HG03097 (cell line): ENCODE results near the gene GARIN5A.
"Not testable (repeated sequence)": the region's sequence is repeated elsewhere in the genome, so short reads cannot be mapped to it uniquely, and the experiment has no call there.

Source experiments
- ATAC-seq: cut with Tn5 transposase; IDR thresholded peaks from one replicate; pipeline ENCODE4 v1.9.1; 2021; ENCODE audit not compliant: unreplicated experiment, low FRiP score

GARIN5A gene

DNA sequence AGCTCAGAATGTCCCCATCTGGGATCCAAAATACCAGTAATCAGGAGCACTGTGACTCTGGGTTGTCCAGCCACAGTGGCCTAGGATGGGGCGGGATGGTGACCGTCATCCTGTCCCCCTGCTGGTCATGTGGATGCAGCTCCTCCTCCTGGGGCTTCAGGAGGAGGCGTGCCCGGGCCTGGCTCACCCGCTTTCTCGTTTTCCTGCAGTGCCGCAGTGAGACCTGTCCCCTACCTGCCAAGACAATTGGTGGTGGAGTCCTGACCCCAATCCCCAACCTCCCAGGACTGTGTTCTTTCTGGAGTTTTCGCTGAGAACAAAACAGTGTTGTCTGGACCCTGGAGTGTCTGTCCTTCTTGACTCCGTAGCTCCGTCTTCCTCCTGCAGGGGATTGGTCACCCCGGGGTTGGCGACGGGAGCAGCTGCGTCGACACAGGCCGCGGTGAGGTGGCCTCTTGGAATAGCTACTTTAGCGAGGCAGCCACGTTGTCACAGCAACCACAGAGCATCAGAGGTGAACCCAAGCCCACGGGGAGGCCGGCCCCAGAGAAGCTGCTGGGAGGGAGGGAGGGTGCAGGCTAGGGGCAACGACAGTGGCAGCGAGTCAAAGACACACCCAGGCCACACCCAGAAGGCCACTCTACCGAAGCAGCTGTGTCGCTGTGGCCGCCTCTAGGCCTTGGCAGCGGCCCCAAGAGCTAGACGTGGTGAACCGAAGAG, 10.5 kb downstream of the GARIN5A start:
- no peak for ATAC-seq

DNA sequence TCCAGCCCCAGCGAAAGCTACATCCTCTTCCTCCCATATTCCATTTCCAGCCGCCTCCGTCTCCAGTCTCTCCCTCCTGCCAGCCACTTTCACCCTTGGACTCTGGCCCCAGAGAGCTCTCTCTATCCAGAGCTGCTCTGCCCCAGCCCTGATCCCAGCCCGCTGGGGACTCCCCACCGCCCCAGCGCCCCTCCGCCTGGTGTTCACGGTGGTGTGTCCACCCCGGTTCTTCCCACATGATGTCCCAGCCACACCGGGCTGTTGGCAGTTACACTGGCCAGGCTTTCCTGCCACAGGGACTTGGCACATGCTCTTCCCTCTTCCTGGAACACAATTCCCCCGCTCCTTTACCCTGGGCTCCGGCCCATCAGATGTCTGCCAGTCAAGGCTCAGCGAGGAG, 11.6 kb downstream of the GARIN5A start:
- ATAC-seq: no peak

DNA sequence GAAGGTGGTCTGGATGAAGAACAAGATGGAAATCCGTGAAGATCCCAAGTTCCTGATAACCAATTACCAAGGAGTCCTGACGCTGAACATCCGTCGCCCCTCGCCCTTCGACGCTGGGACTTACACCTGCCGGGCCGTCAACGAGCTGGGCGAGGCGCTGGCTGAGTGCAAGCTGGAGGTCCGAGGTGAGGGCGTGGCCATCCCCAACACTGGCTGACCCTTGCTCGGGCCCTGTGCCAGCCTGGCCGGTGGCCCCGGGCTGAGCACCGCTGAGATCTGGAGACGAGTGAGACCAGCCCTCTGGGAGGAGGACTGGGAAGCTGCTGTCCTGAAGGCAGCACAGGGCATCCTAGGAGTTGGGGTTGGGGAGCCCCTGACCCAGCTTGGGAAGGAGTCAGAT, 12.3 kb downstream of the GARIN5A start:
- no peak for ATAC-seq

DNA sequence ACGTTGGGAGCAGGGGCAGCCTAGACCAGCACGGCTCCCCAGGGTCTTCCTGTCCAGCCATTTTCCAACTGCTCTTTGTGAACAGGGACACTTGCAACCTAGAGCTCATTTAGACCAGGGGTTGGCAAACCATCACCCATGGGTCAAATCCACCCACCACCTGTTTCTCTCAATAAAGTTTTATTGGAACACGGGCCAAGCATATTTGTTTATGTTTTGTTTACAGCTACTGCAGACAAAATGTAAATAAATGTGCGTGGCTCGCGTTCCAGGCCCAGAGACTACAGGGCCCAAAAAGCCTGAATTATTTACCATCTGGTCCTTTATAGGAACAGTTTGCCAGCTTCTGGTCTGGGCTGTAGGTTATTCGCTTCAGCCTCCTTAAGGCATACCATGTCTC, 13.7 kb downstream of the GARIN5A start:
- ATAC-seq: no peak

DNA sequence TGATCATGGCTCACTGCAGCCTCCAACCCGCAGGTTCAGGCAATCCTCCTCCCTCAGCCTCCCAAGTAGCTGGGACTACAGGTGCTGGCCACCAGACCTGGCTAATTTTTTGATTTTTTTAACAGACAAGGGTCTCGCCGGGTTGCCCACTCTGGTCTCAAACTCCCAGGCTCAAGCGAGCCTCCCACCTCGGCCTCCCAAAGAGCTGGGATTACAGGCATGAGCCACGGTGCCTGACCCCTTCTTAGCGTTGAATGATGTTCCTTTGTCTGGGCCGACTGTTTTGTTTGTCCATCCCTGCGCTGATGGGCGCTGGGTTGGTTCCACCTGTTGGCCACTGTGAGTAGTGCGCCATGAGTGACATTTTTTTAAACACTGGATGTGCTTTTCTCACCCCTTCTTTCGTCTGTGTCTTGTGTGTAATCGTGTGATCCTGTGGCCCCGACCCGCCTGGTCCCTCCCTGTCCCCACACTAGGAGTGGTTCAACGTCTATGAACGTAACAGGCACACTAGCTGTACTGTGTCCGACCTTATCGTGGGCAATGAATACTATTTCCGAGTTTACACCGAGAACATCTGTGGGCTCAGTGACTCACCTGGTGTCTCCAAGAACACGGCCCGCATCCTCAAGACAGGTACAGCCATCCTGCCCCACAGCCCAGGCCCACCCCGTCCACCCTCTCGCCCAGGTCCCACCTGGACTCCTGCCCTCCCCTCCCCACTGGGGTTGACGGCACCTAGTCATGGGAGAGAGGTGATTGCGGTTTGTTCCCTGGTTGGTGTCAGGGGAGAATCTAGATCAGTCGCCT, 15.4 kb downstream of the GARIN5A start:
- ATAC-seq: peak; percentile 49

DNA sequence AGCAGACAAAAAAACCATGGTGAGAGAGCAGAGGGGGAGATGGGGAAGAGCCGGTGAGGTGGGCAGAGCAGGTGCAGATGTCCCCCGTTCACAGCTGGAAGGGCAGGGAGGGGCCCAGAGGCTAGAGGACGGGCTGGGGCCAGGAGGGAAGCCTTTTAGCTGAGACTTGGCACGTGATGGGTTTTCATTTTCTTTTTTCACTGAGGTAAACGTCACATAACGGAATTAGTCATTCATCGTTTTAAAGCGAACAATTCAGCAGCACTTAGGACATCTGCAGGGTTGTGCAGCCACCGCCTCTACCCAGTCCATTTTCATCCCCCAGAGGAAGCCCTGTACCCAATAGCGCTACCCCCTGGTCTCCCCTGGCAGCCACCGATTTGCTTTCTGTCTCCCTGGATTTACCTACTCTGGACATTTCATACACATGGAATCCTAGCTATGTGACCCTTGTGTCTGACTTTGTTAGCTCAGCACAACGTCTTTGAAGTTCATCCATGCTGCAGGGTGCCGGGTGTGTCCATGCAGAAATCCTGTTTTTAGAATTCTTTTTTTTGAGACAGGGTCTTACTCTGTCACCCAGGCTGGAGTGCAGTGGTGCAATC, 16.4 kb downstream of the GARIN5A start:
- peak; percentile 54 for ATAC-seq

DNA sequence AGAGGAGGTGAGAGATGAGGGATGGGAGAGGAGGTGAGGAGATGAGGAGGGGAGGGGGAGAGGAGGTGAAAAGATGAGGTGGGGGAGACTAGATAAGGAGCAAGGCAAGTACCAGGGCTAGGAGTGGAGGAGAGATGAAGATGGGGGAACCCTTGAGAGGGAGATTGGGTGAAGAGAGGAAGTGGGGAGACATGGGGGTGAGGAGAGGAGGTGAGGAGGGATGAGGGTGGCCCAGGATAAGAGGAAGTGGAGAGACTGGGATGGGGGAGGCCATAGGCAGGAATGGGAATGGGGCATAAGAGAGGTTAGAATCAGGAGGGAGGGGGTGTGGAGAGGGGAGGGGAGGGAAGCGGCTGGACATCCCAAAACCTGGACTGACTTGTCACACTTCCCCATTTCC, 17.0 kb downstream of the GARIN5A start:
- ATAC-seq: no peak

DNA sequence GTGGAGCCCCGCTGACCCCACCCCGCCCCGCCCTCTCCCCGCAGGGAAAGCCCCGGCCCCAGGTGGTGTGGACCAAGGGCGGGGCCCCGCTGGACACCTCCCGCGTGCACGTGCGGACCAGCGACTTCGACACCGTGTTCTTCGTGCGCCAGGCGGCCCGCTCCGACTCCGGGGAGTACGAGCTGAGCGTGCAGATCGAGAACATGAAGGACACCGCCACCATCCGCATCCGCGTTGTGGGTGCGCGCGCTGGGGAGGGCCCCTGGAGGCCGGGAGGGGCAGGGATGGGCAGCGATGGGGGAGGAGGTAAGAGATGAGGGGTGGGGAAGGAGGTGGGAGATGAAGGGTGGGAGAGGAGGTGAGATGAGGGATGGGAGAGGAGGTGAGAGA, 17.6 kb downstream of the GARIN5A start:
- no peak for ATAC-seq

DNA sequence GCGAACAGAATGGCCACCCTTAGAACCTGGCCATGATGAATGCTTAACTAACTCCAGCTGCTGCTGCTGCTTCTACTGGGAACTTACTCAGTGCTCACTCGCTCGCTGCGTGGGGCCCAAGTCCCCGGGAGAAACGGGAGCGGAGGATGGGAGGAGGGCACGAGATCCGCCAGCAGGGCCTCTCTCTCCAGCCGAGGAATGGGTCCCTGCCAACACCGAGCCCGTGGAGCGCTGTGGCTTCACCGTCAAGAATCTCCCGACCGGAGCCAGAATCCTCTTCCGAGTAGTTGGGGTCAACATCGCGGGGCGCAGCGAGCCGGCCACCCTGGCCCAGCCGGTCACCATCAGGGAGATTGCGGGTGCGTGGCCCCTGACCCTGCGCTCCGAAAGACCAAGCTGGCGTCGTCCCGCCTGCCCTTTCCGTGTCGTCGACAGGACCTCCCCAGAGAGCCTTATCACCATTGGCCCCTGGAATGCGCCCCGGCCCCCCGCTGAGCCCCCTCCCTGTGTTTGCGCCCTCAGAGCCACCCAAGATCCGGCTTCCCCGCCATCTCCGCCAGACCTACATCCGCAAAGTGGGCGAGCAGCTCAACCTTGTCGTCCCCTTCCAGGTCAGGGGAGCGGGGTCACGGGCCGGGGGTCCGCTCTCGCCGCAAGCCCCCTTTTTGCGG, 18.1 kb downstream of the GARIN5A start:
- no peak for ATAC-seq

DNA sequence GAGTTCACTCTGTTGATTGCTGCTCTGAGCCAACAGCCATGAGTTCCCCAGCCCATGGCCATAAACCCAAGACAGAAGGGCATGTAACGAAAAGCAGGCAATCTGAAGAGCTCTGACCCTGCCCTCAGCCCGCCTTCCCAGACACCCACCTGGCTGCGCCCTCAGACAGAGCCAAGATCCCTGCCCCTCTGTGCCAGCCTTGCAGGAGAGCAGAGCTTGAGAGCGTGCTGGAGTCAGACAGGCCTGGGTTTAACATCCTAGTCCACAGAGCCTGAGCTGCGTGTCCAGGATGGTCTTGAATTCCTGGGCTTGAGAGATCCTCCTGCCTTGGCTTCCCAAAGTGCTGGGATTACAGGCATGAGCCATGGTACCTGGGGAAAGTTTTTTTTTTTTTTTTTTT, 19.3 kb downstream of the GARIN5A start:
- no peak for ATAC-seq

DNA sequence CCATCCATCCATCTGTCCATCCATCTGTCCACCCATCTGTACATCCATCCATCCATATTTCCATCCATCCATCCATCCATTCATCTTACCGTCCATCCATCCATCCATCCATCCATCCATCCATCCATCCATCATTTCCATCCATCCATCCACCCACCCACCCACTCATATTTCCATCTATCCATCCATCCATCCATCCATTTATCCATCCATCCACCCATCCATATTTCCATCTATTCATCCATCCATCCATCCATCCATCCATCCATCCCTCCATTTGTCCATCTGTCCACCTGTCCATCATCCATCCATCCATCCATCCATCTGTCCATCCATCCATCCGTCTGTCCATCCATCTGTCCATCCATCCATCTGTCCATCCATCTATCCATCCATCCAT, 20.7 kb downstream of the GARIN5A start:
- ATAC-seq: no peak

DNA sequence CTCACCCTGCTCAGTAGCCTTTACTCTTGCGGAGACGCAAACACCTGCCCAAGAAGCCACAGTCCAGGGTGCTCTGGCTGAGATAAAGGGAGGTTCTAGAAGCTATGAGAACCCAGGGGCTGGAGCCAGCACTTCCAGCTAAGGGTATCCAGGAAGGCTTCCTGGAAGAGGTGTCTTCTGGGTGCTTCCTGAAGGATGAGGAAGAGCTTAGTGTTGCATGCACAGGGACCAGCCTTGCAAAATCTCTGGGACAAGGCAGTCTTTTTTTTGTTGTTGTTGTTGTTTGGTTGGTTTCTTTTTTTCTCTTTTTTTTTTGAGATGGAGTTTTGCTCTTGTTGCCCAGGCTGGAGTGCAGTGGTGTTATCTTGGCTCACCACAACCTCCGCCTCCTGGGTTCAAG, 23.4 kb downstream of the GARIN5A start:
- no peak for ATAC-seq

DNA sequence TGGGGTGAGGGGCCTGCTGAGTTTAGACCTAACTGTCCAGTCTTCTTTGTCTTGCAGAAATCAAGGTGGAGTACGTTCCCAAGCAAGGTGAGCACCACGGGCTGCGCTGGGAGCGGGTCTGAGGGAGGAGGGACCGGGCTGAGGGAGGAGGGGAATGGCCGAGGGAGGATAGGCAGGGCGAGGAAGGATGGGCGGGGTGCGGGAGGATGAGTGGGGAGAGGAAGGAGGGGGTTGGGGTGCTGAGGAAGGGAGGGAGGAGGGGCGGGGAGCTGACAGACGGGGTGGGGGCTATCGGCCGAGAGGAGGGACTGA, 25.5 kb downstream of the GARIN5A start:
- no peak for ATAC-seq

DNA sequence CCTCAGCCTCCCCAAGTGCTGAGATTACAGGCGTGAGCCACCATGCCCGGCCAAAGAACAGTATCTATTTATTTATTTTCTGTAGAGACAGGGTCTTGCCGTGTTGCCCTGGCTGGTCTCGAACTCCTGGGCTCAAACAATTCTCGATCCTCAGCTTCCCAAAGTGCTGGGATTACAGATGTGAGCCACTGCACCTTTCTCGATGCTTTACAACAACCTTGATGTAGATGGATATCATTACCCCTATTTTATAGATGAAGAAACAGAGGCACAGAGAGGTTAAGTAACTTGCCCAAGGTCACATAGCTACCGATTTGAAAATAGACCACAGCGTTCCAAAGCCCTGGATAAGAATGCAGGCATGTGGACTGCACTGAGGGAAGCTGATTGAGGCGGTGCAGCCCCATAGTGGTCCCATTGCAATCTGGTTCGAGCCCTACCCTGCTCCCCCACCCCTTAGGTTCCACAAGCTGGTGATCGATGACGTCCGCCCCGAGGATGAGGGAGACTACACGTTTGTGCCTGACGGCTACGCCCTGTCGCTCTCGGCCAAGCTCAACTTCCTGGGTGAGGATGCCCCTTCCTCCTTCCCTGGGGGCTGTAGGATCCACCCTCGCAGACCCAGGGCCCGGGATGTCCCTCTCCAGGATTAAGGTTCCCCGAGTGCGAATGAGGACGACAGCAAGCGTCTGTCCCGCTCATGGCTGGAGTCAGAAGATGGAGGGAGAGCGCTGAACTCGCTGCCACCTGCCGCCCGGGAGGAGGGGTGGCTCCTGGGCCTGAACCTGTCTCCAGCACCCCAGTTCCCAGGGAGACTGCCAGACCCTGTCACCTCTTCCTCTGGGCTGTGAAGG, 26.1 kb downstream of the GARIN5A start:
- no peak for ATAC-seq

DNA sequence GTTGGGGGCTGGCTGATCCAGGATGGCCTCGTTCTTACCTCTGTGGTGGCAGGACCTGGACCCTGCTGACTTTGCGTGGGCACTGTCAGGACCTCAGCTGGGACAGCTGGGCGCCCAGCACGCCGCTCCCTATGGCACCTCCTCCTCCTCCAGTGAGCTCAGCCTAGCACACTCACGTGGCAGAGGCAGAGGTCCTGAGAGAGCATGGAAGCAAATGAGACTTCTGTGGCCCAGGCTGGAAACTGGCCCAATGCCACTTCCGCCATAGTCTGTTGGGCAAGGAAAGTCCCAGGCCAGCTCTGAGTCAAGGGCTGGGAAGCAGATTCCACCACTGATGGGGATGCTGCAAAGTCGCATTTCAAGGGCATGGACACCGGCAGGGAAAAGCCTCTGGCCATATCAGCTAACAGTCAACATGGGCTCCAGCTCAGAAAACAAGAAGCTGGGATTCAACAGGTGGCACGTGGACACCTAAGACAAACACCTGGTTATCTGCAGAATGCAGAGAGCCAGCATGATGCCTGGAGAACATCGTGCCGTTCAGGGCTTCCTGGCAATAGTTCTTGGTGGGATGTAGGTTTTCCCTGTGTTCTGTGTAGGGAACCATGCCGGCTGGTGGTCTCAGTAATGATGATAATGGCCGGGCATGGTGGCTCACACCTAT, 27.3 kb downstream of the GARIN5A start:
- no peak for ATAC-seq

DNA sequence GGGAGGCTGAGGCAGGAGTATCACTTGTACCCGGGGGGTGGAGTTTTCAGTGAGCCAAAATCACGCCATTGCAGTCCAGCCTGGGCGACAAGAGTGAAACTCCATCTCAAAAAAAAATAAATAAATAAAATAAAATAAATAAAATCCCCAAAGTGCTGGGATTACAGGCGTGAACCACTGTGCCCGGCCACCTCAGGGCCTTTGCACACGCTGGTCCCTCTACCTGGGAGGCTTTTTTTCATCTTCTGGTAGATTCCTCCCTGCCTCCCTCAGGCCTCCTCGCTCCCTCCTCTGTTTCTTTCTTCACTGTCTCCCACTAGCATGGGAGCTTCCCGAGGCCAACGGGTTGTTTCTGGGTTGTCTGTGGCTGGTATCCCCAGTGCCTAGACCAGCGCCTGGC, 28.9 kb downstream of the GARIN5A start:
- ATAC-seq: no peak

DNA sequence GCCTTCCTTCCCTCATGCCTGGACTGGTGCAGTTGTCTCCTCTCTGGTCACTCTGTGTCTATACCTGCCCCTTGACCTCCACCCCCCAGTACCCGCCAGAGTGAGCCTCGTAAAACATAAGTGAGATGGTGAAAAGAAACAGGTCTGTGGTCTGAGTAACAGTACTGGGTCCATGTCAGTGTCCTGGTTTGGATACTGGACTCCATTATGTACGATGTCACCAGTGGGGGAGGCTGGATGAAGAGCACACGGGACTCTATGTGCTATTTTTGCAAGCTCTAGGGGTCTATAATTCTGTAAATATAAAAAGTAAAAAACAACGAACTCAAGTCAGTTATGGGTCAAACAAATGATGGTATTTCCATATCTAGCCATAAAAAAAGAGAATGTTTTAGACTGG, 29.6 kb downstream of the GARIN5A start:
- ATAC-seq: no peak

DNA sequence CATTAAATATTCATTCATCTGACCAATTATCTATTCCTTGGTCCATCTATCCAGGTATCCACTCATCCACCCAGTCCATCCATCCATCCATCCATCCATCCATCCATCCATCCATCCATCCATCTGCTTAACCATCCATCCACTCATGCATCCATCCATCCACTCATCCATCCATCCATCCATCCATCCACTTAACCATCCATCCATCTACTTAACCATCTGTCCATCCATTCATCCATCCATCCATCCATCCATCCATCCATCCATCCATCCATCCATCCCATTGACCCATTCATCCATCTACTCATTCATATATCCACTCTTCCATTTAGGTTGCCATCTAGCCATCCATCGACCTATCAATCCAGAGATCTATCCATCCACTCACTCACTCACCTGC, 32.6 kb downstream of the GARIN5A start:
- ATAC-seq: no peak

DNA sequence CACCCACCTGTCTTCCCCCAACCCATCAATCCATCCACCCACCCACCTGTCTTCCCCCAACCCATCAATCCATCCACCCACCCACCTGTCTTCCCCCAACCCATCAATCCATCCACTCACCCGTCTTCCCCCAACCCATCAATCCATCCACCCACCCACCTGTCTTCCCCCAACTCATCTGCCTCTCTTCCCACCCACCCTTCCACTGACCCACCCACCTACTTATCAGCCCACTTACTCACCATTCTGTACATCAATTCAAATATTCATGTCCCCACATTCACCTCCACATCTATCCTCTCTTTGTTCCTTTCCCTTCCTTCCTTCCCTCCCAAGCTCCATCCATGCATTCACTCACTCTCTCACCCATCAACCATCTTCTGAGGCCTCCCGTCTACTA, 37.5 kb downstream of the GARIN5A start:
- ATAC-seq: not testable (repeated sequence)

DNA sequence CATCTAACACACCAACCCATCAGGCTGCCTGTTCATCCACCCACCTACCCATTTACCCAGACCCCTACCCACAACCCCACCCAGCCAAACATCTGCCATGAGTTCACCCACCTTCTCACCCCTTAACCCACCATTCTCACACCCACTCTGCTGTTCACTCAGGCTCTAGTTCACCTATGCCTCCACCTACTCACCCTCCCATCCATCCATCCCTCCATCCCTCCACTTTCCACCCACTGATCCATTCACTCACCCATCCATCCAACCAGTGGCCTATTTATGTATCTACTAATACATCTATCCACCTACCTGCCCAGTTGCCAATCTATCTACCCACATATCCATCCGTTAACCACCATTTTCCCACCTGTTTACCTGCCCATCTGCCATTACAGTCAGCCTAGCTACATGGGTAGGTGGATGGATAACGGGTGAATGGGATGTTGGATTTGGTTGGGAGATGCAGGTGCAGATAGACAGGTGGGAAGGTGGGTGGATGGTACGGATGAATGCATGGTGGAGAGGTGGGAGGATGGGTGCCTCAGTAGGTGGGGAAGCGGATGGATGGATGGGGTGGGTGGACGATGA, 38.7 kb downstream of the GARIN5A start:
- ATAC-seq: no peak
